DMS153 treated with DMSO at 0.1 percent for 48 hours (cell line): ENCODE results near the gene MED22.
"Not testable (repeated sequence)": the region's sequence is repeated elsewhere in the genome, so short reads cannot be mapped to it uniquely, and the experiment has no call there.

Experiments
- DNase-seq: peaks from one replicate; lab custom pipeline; 2025; ENCODE audit not compliant: unreplicated experiment; lab: John Stamatoyannopoulos, UW

The MED22 gene

GRCh38 chr9:133377280-133377679, 29.3 kb upstream of the MED22 start:
- DNase-seq = not testable (repeated sequence)

GRCh38 chr9:133375724-133376654, 28.1 kb upstream of the MED22 start, which contains the start of the genes STKLD1 and SURF4:
Gene STKLD1, plus strand, starts transcription at chr9:133376366. Its CDS starts 108 bp downstream, at chr9:133376474.
Gene SURF4, minus strand, starts transcription at chr9:133376060. Its CDS starts 91 bp downstream, at chr9:133375969.
- peak; percentile 97 for DNase-seq

GRCh38 chr9:133375116-133375723, 27.3 kb upstream of the MED22 start:
- DNase-seq = peak; percentile 15

GRCh38 chr9:133374612-133375115, 26.7 kb upstream of the MED22 start:
- no peak for DNase-seq

- DNase-seq = no peak
Observed at GRCh38 chr9:133372144-133372543, 24.2 kb upstream of the MED22 start.

- DNase-seq = no peak
Observed at GRCh38 chr9:133371261-133371711, 23.4 kb upstream of the MED22 start.

- no peak for DNase-seq
Observed at GRCh38 chr9:133370685-133371084, 22.8 kb upstream of the MED22 start.

- DNase-seq = no peak
Observed at GRCh38 chr9:133369933-133370332, 22.0 kb upstream of the MED22 start.

- DNase-seq = no peak
Observed at GRCh38 chr9:133369422-133369821, 21.5 kb upstream of the MED22 start.

GRCh38 chr9:133368249-133368881, 20.4 kb upstream of the MED22 start:
- DNase-seq = peak; percentile 71

- DNase-seq = no peak
Observed at GRCh38 chr9:133367778-133368177, 19.8 kb upstream of the MED22 start.

- DNase-seq = no peak
Observed at GRCh38 chr9:133367221-133367620, 19.3 kb upstream of the MED22 start.

- no peak for DNase-seq
Observed at GRCh38 chr9:133366435-133366834, 18.5 kb upstream of the MED22 start.

- DNase-seq = no peak
Observed at GRCh38 chr9:133362359-133363044, 14.6 kb upstream of the MED22 start.

GRCh38 chr9:133361507-133362092, 13.7 kb upstream of the MED22 start:
- DNase-seq = no peak

GRCh38 chr9:133360400-133361393, 12.8 kb upstream of the MED22 start:
- no peak for DNase-seq

- DNase-seq = no peak
Observed at GRCh38 chr9:133359399-133360175, 11.7 kb upstream of the MED22 start.

GRCh38 chr9:133357656-133358055, 9.7 kb upstream of the MED22 start:
- no peak for DNase-seq
